PFSK-1 (cell line): Measurements from ENCODE around the gene AFDN.

ENCODE experiments used
- FOXP2 ChIP-seq: optimal IDR thresholded peaks from 2 replicates; pipeline ENCODE3; 2011; ENCODE audit warnings: borderline replicate concordance, control low read depth, inconsistent platforms; ENCODE audit not compliant: insufficient read depth; ENCODE audit errors: extremely low read length, extremely low read depth
- POLR2AphosphoS5 ChIP-seq: IDR thresholded peaks from 2 replicates; pipeline ENCODE4 v1.6.1; 2012; ENCODE audit warnings: low read depth, mild to moderate bottlenecking, control low read depth, low read length, moderate library complexity
- SIN3A ChIP-seq: IDR thresholded peaks from 2 replicates; pipeline ENCODE4 v1.6.1; 2012; ENCODE audit warnings: mild to moderate bottlenecking, low read length, moderate library complexity, borderline replicate concordance; ENCODE audit not compliant: insufficient read depth
- TAF1 ChIP-seq: IDR thresholded peaks from 2 replicates; pipeline ENCODE4 v1.6.1; 2012; ENCODE audit warnings: low read length, control low read depth, borderline replicate concordance; ENCODE audit not compliant: insufficient read depth
- TF ChIP-seq, protein P1 (sequence below), 2 experiments: IDR thresholded peaks; 2 replicates each; pipeline versions ENCODE4 v1.6.1 to v1.8.0; 2011 to 2012; ENCODE audit warnings: low read depth in 2 of 2, low read length in 2 of 2, control low read depth in 1 of 2, inconsistent platforms in 1 of 2, mild to moderate bottlenecking in 1 of 2, moderate library complexity in 1 of 2; ENCODE audit not compliant: insufficient read depth in 1 of 2

AFDN gene

DNA sequence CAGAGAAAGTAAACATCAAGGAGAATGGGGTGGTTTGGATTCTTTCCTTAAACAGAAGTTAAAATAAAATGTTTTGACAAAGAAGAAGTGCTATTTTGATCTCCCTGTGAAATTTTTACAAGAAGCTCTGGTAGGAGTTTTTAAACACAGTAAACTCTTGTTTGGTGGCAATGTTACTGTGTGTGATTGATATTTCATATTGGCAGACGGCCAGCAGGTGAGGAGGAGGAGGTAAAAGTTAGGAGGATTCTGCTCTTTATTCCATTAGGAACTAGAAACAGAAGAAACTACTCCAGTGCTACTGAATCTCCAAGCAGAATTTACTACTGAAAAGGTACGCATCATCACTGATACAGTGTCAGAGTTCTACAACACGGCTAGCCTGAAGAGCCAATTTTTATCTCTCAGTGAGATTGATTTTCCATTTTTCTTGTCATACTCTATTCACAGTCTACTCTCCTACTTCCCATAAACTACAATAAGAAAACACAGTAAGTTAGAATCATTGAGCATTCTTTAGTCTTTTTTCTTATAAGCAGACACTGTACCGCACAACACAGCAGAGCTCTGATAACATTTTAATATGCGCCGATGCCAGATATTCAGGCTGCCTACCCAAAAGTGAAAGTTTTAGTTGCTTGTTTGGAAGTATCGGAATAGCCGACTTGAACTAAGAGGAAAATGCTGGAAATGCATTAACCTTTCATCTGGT, 21.2 kb upstream of the AFDN start:
- TF ChIP-seq POLR2AphosphoS5 (no peak), TAF1 (no peak), SIN3A (no peak), FOXP2 (no peak)
- TF ChIP-seq, protein P1, sequence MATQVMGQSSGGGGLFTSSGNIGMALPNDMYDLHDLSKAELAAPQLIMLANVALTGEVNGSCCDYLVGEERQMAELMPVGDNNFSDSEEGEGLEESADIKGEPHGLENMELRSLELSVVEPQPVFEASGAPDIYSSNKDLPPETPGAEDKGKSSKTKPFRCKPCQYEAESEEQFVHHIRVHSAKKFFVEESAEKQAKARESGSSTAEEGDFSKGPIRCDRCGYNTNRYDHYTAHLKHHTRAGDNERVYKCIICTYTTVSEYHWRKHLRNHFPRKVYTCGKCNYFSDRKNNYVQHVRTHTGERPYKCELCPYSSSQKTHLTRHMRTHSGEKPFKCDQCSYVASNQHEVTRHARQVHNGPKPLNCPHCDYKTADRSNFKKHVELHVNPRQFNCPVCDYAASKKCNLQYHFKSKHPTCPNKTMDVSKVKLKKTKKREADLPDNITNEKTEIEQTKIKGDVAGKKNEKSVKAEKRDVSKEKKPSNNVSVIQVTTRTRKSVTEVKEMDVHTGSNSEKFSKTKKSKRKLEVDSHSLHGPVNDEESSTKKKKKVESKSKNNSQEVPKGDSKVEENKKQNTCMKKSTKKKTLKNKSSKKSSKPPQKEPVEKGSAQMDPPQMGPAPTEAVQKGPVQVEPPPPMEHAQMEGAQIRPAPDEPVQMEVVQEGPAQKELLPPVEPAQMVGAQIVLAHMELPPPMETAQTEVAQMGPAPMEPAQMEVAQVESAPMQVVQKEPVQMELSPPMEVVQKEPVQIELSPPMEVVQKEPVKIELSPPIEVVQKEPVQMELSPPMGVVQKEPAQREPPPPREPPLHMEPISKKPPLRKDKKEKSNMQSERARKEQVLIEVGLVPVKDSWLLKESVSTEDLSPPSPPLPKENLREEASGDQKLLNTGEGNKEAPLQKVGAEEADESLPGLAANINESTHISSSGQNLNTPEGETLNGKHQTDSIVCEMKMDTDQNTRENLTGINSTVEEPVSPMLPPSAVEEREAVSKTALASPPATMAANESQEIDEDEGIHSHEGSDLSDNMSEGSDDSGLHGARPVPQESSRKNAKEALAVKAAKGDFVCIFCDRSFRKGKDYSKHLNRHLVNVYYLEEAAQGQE (IDR thresholded peaks at IDR 0.05; ENCODE audit: insufficient read depth in 1 of 2, low read depth in 2 of 2, low read length in 2 of 2): no peak

DNA sequence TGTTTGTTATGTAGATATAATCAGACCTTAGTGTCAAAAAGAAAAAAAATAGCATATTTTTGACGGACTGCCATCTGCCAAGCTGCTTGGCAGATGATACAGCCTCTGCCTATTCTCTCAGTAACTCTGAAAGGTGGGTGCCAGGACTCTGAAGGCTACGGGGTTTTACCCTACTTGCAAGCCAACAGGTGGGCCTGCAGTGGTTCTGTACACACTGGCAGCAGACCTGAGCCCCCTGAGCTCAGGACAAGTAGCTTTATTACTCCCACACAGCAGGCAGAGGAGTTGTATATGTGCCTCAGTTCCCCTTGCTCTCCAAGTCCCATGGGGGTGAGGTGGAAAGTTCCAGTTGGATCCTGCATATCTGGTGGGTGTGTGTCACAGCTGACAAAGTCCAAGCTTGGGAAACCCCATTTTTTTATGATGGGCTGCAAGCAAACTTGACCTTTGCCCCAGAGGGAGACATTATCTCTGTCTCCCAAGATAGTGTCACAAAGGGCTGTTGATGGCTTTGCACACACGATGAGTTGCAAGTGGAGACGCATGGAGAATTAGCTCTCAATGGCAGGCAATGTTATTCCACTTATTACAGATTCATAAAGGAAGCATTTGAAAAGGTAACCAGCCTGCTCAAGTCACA, 20.5 kb upstream of the AFDN start:
- TF ChIP-seq, protein P1 (IDR thresholded peaks at IDR 0.05; ENCODE audit: insufficient read depth in 1 of 2, low read depth in 2 of 2, low read length in 2 of 2): no peak
- TF ChIP-seq SIN3A: no peak

DNA sequence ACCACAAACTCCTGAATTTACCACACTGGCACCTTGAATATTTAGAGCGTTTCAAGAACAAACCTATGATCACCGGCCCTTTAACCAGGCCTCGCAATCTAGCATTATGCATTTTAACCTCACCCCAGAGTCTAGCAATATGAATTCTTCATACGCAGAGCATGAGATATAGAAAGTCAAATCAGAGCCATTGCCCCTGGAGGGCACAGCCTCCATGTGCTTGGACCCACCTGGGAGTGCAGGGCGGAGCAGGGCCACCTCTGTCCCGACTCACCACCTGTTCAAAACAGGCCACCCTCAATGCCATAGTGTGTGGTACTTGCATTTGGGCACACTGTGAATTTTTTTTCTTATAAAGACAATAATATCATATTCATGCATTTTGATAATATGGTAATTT, 19.5 kb upstream of the AFDN start:
- no peak for TF ChIP-seq SIN3A
- TF ChIP-seq FOXP2: no peak
- no peak for TF ChIP-seq TAF1
- TF ChIP-seq POLR2AphosphoS5: no peak
- TF ChIP-seq, protein P1 (IDR thresholded peaks at IDR 0.05; ENCODE audit: insufficient read depth in 1 of 2, low read depth in 2 of 2, low read length in 2 of 2): no peak

DNA sequence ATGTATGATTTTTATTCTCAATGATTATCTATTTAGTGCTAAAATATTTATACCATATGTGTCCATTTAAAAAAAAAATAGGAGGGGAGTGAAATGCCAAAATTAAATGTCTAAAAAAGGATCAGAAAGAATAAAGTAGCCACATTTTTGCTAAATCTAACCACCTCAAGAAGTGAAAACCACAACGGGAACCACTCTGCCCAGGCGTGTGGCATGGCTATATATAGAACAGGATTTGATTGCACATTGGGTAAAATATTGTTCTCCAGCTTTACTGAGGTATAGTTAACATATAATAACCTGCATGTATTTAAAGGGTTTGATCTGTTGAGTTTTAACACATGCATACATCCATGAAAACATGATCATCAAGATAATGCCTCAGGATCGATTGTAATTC, 19.0 kb upstream of the AFDN start:
- TF ChIP-seq SIN3A: no peak
- no peak for TF ChIP-seq FOXP2
- no peak for TF ChIP-seq POLR2AphosphoS5
- TF ChIP-seq TAF1: no peak
- TF ChIP-seq, protein P1 (IDR thresholded peaks at IDR 0.05; ENCODE audit: insufficient read depth in 1 of 2, low read depth in 2 of 2, low read length in 2 of 2): no peak
